GM12801 (cell line): ENCODE results near the gene EGF.

Experiments used
- TF ChIP-seq, protein P1 (sequence below): IDR thresholded peaks from one replicate; pipeline ENCODE4 v1.5.1; 2011; ENCODE audit warnings: control low read depth; ENCODE audit not compliant: insufficient read length; ENCODE audit errors: extremely low read depth

Gene EGF

DNA sequence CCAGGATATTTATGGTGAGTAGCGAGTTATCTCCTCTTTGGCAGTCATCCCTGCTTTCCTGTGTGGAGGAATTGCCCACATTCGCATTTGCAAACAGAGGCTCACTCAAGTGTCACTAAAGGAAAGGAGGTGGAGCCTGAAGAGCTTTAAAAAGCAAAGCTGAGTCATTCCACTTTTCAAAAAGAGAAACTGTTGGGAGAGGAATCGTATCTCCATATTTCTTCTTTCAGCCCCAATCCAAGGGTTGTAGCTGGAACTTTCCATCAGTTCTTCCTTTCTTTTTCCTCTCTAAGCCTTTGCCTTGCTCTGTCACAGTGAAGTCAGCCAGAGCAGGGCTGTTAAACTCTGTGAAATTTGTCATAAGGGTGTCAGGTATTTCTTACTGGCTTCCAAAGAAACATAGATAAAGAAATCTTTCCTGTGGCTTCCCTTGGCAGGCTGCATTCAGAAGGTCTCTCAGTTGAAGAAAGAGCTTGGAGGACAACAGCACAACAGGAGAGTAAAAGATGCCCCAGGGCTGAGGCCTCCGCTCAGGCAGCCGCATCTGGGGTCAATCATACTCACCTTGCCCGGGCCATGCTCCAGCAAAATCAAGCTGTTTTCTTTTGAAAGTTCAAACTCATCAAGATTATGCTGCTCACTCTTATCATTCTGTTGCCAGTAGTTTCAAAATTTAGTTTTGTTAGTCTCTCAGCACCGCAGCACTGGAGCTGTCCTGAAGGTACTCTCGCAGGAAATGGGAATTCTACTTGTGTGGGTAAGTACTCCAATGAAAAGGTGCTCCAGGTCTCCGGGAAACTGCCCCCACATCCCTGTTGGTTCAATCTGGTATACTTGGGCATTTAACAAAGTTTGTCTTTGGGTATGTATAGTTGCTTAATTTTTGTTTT, at the start of gene EGF:
TSS of gene EGF (plus strand) at position 178 of the 890 bp plus-strand sequence. CDS start at position 631, 453 bp downstream.
- TF ChIP-seq, protein P1, sequence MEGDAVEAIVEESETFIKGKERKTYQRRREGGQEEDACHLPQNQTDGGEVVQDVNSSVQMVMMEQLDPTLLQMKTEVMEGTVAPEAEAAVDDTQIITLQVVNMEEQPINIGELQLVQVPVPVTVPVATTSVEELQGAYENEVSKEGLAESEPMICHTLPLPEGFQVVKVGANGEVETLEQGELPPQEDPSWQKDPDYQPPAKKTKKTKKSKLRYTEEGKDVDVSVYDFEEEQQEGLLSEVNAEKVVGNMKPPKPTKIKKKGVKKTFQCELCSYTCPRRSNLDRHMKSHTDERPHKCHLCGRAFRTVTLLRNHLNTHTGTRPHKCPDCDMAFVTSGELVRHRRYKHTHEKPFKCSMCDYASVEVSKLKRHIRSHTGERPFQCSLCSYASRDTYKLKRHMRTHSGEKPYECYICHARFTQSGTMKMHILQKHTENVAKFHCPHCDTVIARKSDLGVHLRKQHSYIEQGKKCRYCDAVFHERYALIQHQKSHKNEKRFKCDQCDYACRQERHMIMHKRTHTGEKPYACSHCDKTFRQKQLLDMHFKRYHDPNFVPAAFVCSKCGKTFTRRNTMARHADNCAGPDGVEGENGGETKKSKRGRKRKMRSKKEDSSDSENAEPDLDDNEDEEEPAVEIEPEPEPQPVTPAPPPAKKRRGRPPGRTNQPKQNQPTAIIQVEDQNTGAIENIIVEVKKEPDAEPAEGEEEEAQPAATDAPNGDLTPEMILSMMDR: no peak

DNA sequence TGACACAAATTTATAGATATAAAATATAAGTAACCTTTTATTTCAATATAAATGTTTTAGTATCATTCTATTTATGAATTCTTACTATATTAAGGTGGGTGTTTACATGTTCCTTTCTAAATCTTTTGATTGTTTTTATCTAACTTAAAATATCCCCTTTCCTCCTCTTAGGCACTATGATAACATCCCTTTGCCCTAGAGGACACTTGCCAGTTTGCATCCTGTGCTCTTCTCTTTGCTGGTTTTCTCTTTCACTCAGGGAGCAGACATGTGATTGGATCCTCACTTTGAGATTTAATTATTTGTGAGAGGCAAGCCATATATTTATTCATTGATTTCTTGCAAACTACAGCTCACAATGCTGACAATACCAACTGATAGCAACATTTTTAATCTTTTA, 48.5 kb upstream of the EGF start:
- TF ChIP-seq, protein P1: no peak

DNA sequence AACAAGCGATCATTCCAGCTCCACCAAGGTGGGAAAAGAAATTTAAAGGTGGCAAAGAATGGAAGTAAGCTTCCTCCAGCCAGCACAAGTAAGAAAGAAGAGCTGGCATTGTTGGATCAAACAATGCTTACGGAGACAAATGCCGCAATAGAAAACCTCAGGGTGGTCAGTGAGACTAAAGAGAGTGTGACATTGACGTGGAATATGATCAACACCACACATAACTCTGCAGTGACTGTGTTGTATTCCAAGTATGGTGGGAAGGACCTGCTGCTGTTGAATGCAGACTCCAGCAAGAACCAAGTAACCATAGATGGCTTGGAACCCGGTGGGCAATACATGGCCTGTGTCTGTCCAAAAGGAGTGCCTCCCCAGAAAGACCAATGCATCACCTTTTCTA, 42.6 kb upstream of the EGF start:
- TF ChIP-seq, protein P1: no peak

DNA sequence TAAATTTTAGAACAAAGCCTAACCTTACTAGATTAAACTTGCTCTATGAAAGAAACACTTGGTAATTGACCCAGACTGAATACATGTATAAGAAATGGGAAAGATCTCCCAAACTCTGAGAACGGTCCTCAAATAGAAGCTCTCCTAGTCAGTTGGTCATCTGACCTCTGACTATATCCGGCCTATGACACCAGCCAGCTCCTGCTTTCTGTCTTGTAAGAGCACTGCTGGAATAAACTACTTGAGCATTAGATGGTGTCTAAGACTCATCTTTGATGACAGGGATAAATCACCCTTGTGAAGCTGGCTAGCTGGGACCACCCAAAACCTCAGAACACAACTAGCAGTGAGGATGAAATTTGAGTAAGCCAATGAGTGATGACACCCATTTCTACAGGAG, 40.6 kb upstream of the EGF start:
- TF ChIP-seq, protein P1: no peak

DNA sequence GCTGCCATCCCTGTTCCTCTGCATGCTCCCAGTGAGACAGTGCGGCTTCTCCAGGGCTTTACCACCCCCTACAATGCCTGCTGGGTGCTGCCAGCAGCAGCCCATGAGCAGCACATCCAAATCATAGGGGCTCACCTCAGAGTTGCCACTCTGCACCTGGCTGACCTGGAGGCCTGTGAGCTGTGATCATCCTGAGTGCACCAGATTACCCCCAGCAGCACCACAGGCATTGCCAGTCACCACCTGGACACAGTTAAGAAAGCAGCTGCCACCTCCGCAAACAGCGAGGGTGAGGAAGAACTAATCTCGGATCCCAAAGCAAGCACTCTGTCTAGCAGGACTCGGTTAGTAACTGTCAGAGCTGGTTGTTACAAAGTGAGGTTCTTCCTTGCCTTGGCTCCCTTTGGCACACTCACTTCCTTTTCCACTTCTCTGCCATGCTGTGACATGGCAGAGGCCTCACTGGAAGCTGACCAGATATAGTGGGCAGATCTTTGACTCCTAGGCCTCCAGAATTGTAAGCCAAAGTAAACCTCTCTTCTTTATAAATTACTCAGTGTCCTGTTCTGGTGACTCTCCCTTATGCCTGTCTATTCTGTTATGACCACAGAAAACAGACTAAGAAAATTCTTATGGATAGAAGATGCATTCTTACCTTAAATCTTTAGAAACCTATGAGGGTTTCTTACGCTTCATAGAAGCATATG, 39.6 kb upstream of the EGF start:
- TF ChIP-seq, protein P1: no peak

DNA sequence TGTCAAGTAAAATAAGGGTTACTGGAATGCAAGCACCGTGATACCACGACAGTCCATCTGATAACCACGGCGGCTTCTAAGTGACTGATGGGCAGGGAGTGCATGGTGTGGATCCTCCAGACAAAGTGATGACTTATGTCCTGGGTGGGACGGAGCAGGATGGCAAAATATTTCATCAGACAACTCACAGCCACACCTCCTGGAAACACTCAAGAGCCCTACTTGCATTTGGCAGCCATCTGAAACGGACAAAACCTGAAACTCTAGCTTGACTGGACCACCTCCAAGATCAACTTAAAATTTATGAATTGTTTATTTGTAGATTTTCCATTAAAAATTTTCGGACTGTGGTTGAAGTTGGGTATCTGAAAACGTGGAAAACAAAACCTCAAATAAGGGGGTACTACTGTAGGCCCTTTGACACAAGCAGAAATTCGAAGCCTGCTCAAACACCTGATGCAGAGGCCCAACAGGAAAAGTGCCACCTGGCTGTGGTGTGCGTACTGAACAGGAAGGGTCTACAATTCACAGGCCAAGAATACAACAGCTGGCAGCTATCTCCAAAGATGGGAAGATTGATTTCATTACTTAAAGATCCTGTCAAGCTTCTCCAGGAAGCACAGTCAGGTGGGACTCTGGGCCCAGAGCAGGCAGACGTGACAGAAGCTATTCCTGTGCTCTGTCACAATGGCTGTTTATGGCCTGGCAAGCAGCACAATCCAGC, 38.7 kb upstream of the EGF start:
- TF ChIP-seq, protein P1: no peak

DNA sequence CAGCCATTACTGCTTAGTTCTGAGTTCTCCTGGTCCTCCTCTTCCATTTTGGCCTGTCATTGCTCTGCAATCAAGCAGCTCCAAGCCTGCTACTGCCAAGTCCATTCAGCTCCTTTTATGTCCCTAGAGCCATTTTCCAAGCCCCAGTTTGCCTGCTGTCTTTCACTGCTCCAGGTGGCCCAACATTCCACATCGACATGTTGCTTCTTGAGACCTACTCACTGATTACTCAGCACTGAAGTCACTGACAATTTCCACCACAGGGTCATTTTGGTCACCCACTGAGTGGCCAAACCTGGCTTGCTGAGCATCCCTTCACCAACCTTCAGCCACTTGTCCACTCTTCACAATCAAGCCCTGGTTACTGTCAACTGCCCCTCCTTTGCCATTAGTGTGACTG, 37.6 kb upstream of the EGF start:
- TF ChIP-seq, protein P1: no peak
